DOHH2 (cell line): ENCODE results near the gene PRKAR2B.

Source experiments
- H3F3A ChIP-seq: fragments of 200-600 bp; sonication (generic), shearing (Covaris generic); 2 replicates; pipeline ENCODE4 v1.6.0; 2016; ENCODE audit warnings: antibody characterized with exemption, mild to moderate bottlenecking; ENCODE audit not compliant: control insufficient read depth, insufficient read depth
- H3K27ac ChIP-seq: fragments of 200-600 bp; sonication (generic); 2 replicates; pipeline ENCODE4 v1.5.1; 2014; ENCODE audit warnings: low read depth, mild to moderate bottlenecking, low read length, moderate library complexity
- H3K27me3 ChIP-seq: fragments of 200-600 bp; sonication (generic); 2 replicates; pipeline ENCODE4 v1.6.1; 2014; ENCODE audit warnings: mild to moderate bottlenecking, low read length, mixed read lengths; ENCODE audit not compliant: control insufficient read depth
- H3K36me3 ChIP-seq: fragments of 200-600 bp; sonication (generic); 2 replicates; pipeline ENCODE4 v1.6.1; 2014; ENCODE audit warnings: mild to moderate bottlenecking, low read length, moderate library complexity, mixed read lengths; ENCODE audit not compliant: control insufficient read depth
- H3K4me1 ChIP-seq: fragments of 200-600 bp; sonication (generic); 2 replicates; pipeline ENCODE4 v1.6.1; 2014; ENCODE audit warnings: mild to moderate bottlenecking, low read length, mixed read lengths; ENCODE audit not compliant: control insufficient read depth
- H3K4me2 ChIP-seq: fragments of 200-600 bp; sonication (generic); 2 replicates; pipeline ENCODE4 v1.6.0; 2014; ENCODE audit warnings: mild to moderate bottlenecking, low read length, moderate library complexity
- H3K4me3 ChIP-seq: fragments of 200-600 bp; sonication (generic); 2 replicates; pipeline ENCODE4 v1.5.1; 2014; ENCODE audit warnings: mild to moderate bottlenecking, low read length, mixed read lengths
- H3K79me2 ChIP-seq: fragments of 200-600 bp; sonication (generic); 2 replicates; pipeline ENCODE4 v1.6.1; 2014; ENCODE audit warnings: mild to moderate bottlenecking, low read length, mixed read lengths; ENCODE audit not compliant: control insufficient read depth
- H3K9me2 ChIP-seq: fragments of 200-600 bp; sonication (generic); replicated peaks from 2 replicates; pipeline ENCODE4 v1.6.1; 2014; ENCODE audit warnings: mild to moderate bottlenecking, low read length, mixed read lengths; ENCODE audit not compliant: control insufficient read depth
- H3K9me3 ChIP-seq: fragments of 200-600 bp; sonication (generic); 2 replicates; pipeline ENCODE4 v1.6.1; 2014; ENCODE audit warnings: antibody characterized with exemption, low read length, mixed read lengths; ENCODE audit not compliant: control insufficient read depth, insufficient read depth
- H4K20me1 ChIP-seq: fragments of 200-600 bp; sonication (generic); 2 replicates; pipeline ENCODE4 v1.6.0; 2014; ENCODE audit warnings: low read depth, mild to moderate bottlenecking, antibody characterized with exemption, low read length, moderate library complexity; ENCODE audit not compliant: control insufficient read depth, insufficient read depth
- EZH2phosphoT487 ChIP-seq: fragments of 200-600 bp; sonication (generic); IDR thresholded peaks from 2 replicates; pipeline ENCODE4 v1.6.1; 2017; ENCODE audit warnings: borderline replicate concordance, mild to moderate bottlenecking, antibody characterized with exemption, low read length, moderate library complexity, mixed read lengths
- TF ChIP-seq, protein P1 (sequence below): fragments of 200-600 bp; sonication (generic); IDR thresholded peaks from one replicate; pipeline ENCODE4 v1.5.1; 2014; ENCODE audit warnings: antibody characterized with exemption, mild to moderate bottlenecking, low read depth, low read length; ENCODE audit not compliant: poor library complexity, severe bottlenecking

PRKAR2B gene

DNA sequence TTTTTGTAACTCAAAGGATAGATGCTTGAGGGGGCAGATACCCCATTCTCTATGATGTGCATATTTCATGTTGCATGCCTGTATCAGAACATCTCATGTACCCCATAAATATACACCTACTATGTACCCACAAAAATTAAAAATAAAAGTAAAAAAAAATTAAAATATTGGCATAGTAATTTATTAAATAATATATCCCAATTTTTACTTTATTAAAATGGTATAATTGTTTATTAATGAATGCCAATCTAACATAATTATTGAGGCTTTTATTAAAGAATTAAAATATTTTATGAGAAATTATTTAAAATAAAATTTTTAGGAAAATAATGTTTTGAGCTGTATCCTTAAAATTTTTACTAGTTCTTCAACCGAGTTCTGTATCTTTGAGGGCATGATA is 105.4 kb downstream of the PRKAR2B start:
- Histone ChIP-seq H3K27me3 (no peaks in the 10 kb centered on the region), H3K4me2 (peak overlapping the region; percentile 12; the same call in 1 of the 2 replicates), H3K9me2 (no peaks in the 10 kb centered on the region), H3K4me3 (no peak overlapping the region), H3K9me3 (no peaks in the 10 kb centered on the region), H3K36me3 (peaks cover 64% of the 10 kb centered on the region), H4K20me1 (no peaks in the 10 kb centered on the region), H3F3A (peaks cover 23% of the 10 kb centered on the region), H3K4me1 (peaks cover 64% of the 10 kb centered on the region), H3K27ac (peak overlapping the region; percentile 23; the same call in 1 of the 2 replicates), H3K79me2 (0 out of 2 replicates have a peak, but pooled peaks cover 6% of the 10 kb centered on the region)
- TF ChIP-seq, protein P1, sequence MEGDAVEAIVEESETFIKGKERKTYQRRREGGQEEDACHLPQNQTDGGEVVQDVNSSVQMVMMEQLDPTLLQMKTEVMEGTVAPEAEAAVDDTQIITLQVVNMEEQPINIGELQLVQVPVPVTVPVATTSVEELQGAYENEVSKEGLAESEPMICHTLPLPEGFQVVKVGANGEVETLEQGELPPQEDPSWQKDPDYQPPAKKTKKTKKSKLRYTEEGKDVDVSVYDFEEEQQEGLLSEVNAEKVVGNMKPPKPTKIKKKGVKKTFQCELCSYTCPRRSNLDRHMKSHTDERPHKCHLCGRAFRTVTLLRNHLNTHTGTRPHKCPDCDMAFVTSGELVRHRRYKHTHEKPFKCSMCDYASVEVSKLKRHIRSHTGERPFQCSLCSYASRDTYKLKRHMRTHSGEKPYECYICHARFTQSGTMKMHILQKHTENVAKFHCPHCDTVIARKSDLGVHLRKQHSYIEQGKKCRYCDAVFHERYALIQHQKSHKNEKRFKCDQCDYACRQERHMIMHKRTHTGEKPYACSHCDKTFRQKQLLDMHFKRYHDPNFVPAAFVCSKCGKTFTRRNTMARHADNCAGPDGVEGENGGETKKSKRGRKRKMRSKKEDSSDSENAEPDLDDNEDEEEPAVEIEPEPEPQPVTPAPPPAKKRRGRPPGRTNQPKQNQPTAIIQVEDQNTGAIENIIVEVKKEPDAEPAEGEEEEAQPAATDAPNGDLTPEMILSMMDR: no peak
- TF ChIP-seq EZH2phosphoT487: no peak

DNA sequence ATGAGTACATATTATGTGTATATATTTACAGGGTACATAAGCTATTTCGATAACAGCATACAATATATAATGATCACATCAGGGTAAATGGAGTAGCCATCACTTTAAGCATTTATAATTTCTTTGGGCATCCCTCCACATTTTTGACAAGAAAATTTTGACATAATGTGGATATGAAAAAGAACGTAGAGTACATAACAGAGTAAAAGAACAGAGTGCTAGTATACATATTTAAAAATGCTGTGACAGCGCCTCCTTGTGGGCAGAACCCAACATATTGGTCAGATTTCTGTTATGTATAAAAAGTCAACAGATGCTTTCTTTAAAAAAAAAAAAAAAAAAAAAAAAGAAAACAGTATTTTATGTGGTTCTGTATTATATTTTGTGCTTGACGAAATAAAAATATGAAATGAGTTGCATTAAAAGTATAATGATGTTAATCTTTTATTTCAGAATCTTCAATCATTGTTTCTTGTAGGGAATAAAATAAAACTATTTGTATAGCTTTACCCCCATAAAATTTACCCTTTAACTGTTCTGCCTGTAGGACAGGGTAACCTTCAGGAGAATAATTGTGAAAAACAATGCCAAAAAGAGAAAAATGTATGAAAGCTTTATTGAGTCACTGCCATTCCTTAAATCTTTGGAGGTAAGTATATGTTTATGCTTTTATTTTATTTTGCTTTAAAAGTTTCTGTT is 106.0 kb downstream of the PRKAR2B start:
- Histone ChIP-seq H3K4me3 (no peak overlapping the region), H3K9me3 (no peaks in the 10 kb centered on the region), H3K36me3 (peaks cover 69% of the 10 kb centered on the region), H3K27ac (peak overlapping the region; percentile 23; the same call in 1 of the 2 replicates), H3K27me3 (no peaks in the 10 kb centered on the region), H4K20me1 (no peaks in the 10 kb centered on the region), H3K4me2 (peak overlapping the region; percentile 12; the same call in 1 of the 2 replicates), H3K9me2 (no peaks in the 10 kb centered on the region), H3K79me2 (0 out of 2 replicates have a peak, but pooled peaks cover 6% of the 10 kb centered on the region), H3K4me1 (peaks cover 57% of the 10 kb centered on the region), H3F3A (peaks cover 17% of the 10 kb centered on the region)
- TF ChIP-seq EZH2phosphoT487: no peak
- TF ChIP-seq, protein P1: peak; percentile 84

DNA sequence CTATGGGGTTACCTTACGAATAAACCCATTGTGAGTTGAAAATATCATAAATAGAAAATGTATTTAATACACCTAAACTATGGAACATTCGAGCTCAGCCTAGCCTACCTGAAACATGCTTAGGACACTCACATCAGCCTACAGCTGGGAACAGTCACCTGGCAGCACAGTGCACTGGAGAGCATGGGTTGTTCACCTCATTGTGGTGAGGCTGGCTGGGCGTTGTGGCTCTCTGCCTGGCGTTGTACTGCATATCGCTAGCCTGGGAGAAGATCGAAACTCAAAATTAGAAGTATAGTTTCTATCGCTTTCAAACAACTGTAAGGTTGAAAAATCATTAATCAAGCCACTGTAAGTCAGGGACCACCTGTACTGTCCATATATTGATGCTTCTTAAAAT is 107.0 kb downstream of the PRKAR2B start:
- Histone ChIP-seq H3K27ac (no peak overlapping the region), H3K4me3 (no peak overlapping the region), H3K36me3 (peaks cover 66% of the 10 kb centered on the region), H3K79me2 (0 out of 2 replicates have a peak, but pooled peaks cover 6% of the 10 kb centered on the region), H3K9me3 (no peaks in the 10 kb centered on the region), H3F3A (peaks cover 10% of the 10 kb centered on the region), H3K4me1 (peaks cover 47% of the 10 kb centered on the region), H3K27me3 (no peaks in the 10 kb centered on the region), H4K20me1 (no peaks in the 10 kb centered on the region), H3K9me2 (no peaks in the 10 kb centered on the region), H3K4me2 (no peak overlapping the region)
- TF ChIP-seq, protein P1: no peak
- no peak for TF ChIP-seq EZH2phosphoT487
